Tibial nerve (tissue), 4 donors: ENCODE results near the gene ZNF597. TPM values are rescaled to one million over a fixed set of nuclear protein-coding genes. Genes with fewer than 3 reads are reported as not detected.

Source experiments
- DNase-seq, 2 donors: peaks; one replicate each; pipeline ENCODE4 v3.0.0-alpha.2; 2019; ENCODE audit warnings: low spot score in 2 of 2
- H3K27ac ChIP-seq, 4 donors: fragments of 200-600 bp; sonication (generic) in 3 of 4; one replicate each; pipeline ENCODE4 v1.5.1; 2017 to 2019; ENCODE audit warnings: mild to moderate bottlenecking in 1 of 4
- H3K27me3 ChIP-seq, 2 donors: fragments of 200-600 bp; sonication (generic) in 1 of 2; one replicate each; pipeline versions ENCODE4 v1.5.1 to v1.6.0; 2017 to 2019
- H3K36me3 ChIP-seq, 3 donors: fragments of 200-600 bp; sonication (generic); one replicate each; pipeline ENCODE4 v1.5.1; 2018 to 2019
- H3K4me1 ChIP-seq, 4 donors: fragments of 200-600 bp; sonication (generic) in 3 of 4; one replicate each; pipeline ENCODE4 v1.5.1; 2017 to 2019
- H3K4me3 ChIP-seq, 4 donors: fragments of 200-600 bp; sonication (generic) in 3 of 4; one replicate each; pipeline ENCODE4 v1.5.1; 2017 to 2019; ENCODE audit warnings: mild to moderate bottlenecking in 1 of 4, moderate library complexity in 1 of 4
- H3K9me3 ChIP-seq, 4 donors: fragments of 200-600 bp; sonication (generic) in 3 of 4; one replicate each; pipeline ENCODE4 v1.5.1; 2017 to 2019
- EP300 ChIP-seq, 2 donors: sonication (generic); formaldehyde crosslinking; IDR thresholded peaks; one replicate each; pipeline ENCODE4 v1.6.1; 2017; ENCODE audit warnings: antibody characterized with exemption in 2 of 2, mild to moderate bottlenecking in 1 of 2
- POLR2A ChIP-seq, 2 donors: fragments of 450-650 bp; IDR thresholded peaks; one replicate each; pipeline ENCODE4 v1.6.1; 2017; ENCODE audit warnings: antibody characterized with exemption in 2 of 2, mild to moderate bottlenecking in 2 of 2, moderate library complexity in 2 of 2
- WGBS, 2 donors: methylation state at CpG; one replicate each; pipeline ENCODE4 v1.1.5; 2018; 5-methylcytosine and 5-hydroxymethylcytosine counted together
- total RNA-seq, 4 donors: library from RNA; depleted of rRNA; stranded (reverse); fragments of >200 nt; gene quantifications; one replicate each; pipeline ENCODE4 v1.1.0, GENCODE V29; 2016
- TF ChIP-seq, protein P1 (sequence below), 5 experiments: fragments of 200-600 bp in 3 of 5; fragments of 450-650 bp in 2 of 5; sonication (generic) in 3 of 5; IDR thresholded peaks; one replicate each; pipeline ENCODE4 v1.5.1; 2016 to 2019; ENCODE audit warnings: antibody characterized with exemption in 5 of 5, mild to moderate bottlenecking in 3 of 5, moderate library complexity in 2 of 5

The ZNF597 gene
- total RNA-seq, 4 donors from 2014 or later = 2.2 to 3.1 (median 2.7) TPM

GRCh38 chr16:3465301-3465700 is 22.0 kb upstream of the ZNF597 start:
- Histone ChIP-seq H3K27ac (no peak overlapping the region), H3K4me1 (peaks cover 0 to 90% (median 13%) of the 10 kb centered on the region in 4 donors), H3K4me3 (no peak overlapping the region), H3K9me3 (no peaks in the 10 kb centered on the region), H3K27me3 (no peaks in the 10 kb centered on the region), H3K36me3 (peaks cover 0 to 22% (median 0%) of the 10 kb centered on the region in 3 donors)
- no peak for DNase-seq
- 96% methylated on average over 12 of the region's 12 CpGs for WGBS, 2 donors
- no peak for TF ChIP-seq POLR2A (IDR thresholded peaks at IDR 0.05)
- TF ChIP-seq EP300 (IDR thresholded peaks at IDR 0.05) = no peak
- TF ChIP-seq, protein P1, sequence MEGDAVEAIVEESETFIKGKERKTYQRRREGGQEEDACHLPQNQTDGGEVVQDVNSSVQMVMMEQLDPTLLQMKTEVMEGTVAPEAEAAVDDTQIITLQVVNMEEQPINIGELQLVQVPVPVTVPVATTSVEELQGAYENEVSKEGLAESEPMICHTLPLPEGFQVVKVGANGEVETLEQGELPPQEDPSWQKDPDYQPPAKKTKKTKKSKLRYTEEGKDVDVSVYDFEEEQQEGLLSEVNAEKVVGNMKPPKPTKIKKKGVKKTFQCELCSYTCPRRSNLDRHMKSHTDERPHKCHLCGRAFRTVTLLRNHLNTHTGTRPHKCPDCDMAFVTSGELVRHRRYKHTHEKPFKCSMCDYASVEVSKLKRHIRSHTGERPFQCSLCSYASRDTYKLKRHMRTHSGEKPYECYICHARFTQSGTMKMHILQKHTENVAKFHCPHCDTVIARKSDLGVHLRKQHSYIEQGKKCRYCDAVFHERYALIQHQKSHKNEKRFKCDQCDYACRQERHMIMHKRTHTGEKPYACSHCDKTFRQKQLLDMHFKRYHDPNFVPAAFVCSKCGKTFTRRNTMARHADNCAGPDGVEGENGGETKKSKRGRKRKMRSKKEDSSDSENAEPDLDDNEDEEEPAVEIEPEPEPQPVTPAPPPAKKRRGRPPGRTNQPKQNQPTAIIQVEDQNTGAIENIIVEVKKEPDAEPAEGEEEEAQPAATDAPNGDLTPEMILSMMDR (IDR thresholded peaks at IDR 0.05) = no peak

- H3K36me3 ChIP-seq = peaks cover 0 to 9% (median 0%) of the 10 kb centered on the region in 3 donors
- no peaks in the 10 kb centered on the region for H3K9me3 ChIP-seq
- no peak for TF ChIP-seq POLR2A (IDR thresholded peaks at IDR 0.05)
- TF ChIP-seq, protein P1 (IDR thresholded peaks at IDR 0.05) = no peak
- no peak for TF ChIP-seq EP300 (IDR thresholded peaks at IDR 0.05)
- WGBS, 2 donors = 62 to 71% methylated on average over 8 of the region's 8 CpGs
- H3K27ac ChIP-seq = peak overlapping the region in 1 of 4 donors; percentile 17
- H3K4me1 ChIP-seq = peaks cover 0 to 80% (median 36%) of the 10 kb centered on the region in 4 donors
- no peaks in the 10 kb centered on the region for H3K27me3 ChIP-seq
- DNase-seq = no peak
- no peak overlapping the region for H3K4me3 ChIP-seq
Measured at GRCh38 chr16:3461151-3461550, 17.8 kb upstream of the ZNF597 start.

GRCh38 chr16:3460585-3460984 is 17.3 kb upstream of the ZNF597 start:
- 71% methylated on average over 8 of the region's 8 CpGs for WGBS, 2 donors
- no peak for DNase-seq
- H3K4me1 ChIP-seq = peaks cover 0 to 80% (median 38%) of the 10 kb centered on the region in 4 donors

DNA sequence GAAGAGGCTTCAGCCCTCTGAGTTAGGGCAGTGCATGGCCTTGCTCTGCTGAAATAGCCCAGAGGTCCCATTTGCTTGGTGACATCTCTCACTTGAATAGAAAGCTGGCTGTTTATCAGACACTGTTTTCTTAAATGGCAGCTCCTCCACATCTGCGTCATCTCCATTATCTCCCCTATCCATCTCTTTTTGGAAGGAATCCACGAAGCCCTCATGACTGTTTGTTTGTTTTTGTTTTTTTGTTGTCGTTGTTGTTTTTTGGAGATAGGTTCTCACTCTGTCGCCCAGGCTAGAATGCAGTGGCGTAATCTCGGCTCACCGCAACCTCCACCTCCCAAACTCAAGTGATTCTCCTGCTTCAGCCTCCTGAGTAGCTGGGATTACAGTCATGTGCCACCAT is 16.8 kb upstream of the ZNF597 start:
- peaks cover 0 to 79% (median 38%) of the 10 kb centered on the region in 4 donors for H3K4me1 ChIP-seq
- peak overlapping the region in 1 of 4 donors; percentile 32 for H3K27ac ChIP-seq
- no peak for TF ChIP-seq EP300 (IDR thresholded peaks at IDR 0.05)
- TF ChIP-seq, protein P1 (IDR thresholded peaks at IDR 0.05) = no peak
- TF ChIP-seq POLR2A (IDR thresholded peaks at IDR 0.05) = no peak
- H3K36me3 ChIP-seq = no peaks in the 10 kb centered on the region
- DNase-seq = no peak
- H3K27me3 ChIP-seq = no peaks in the 10 kb centered on the region
- H3K9me3 ChIP-seq = no peaks in the 10 kb centered on the region
- 87% methylated on average over 7 of the region's 7 CpGs for WGBS, 2 donors
- H3K4me3 ChIP-seq = no peak overlapping the region

More at GRCh38 chr16:3460585-3460984, 17.3 kb upstream of the ZNF597 start:
- Histone ChIP-seq H3K4me3 (no peak overlapping the region), H3K9me3 (no peaks in the 10 kb centered on the region), H3K27me3 (no peaks in the 10 kb centered on the region), H3K36me3 (peaks cover 0 to 3% (median 0%) of the 10 kb centered on the region in 3 donors), H3K27ac (peak overlapping the region in 1 of 4 donors; percentile 32)
- TF ChIP-seq, protein P1 (IDR thresholded peaks at IDR 0.05) = no peak
- TF ChIP-seq POLR2A (IDR thresholded peaks at IDR 0.05) (no peak), EP300 (IDR thresholded peaks at IDR 0.05) (no peak)

GRCh38 chr16:3459401-3460090 is 16.2 kb upstream of the ZNF597 start:
- peak overlapping the region in 1 of 4 donors; percentile 96 for H3K4me3 ChIP-seq
- peaks cover 0 to 76% (median 38%) of the 10 kb centered on the region in 4 donors for H3K4me1 ChIP-seq

More at GRCh38 chr16:3459401-3460090, 16.2 kb upstream of the ZNF597 start:
- no peak for DNase-seq
- H3K27ac ChIP-seq = peak overlapping the region in 3 of 4 donors; percentile 91 to 96 (median 93)
- 61 to 62% methylated on average over 9 of the region's 9 CpGs for WGBS, 2 donors
- H3K36me3 ChIP-seq = no peaks in the 10 kb centered on the region
- H3K9me3 ChIP-seq = no peaks in the 10 kb centered on the region
- no peaks in the 10 kb centered on the region for H3K27me3 ChIP-seq
- no peak for TF ChIP-seq EP300 (IDR thresholded peaks at IDR 0.05)
- TF ChIP-seq, protein P1 (IDR thresholded peaks at IDR 0.05) = no peak
- TF ChIP-seq POLR2A (IDR thresholded peaks at IDR 0.05) = no peak
